Stimulated activated CD8-positive, alpha-beta memory T cell treated with anti-CD3 and anti-CD28 coated beads, Interleukin-7, amount 100 ng/mL, for 24 hours (primary cell): ENCODE data around the gene CEPT1.

ENCODE experiments used
- DNase-seq: peaks from one replicate; pipeline ENCODE4 v3.0.0-alpha.2; 2020; ENCODE audit warnings: low read depth

CEPT1 gene

GRCh38 chr1:111145963-111146768 is 6.1 kb downstream of the CEPT1 start:
- no peak for DNase-seq

DNA sequence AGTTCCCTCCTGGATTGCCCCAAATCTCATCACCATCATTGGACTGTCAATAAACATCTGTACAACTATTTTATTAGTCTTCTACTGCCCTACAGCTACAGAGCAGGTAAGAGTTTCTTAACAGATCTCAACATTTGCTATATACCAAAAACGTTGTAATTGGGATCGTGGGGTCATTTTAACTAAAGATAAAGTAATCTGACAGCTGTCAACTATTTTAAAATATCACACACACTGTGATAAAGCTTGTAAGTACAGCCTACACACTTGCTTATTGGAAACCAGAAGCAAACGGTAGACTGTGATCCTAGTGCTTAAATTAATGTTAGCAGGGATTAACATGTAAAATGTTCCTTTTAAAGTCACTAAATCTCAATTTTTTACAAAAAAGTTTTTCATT is 7.9 kb downstream of the CEPT1 start:
- no peak for DNase-seq

DNA sequence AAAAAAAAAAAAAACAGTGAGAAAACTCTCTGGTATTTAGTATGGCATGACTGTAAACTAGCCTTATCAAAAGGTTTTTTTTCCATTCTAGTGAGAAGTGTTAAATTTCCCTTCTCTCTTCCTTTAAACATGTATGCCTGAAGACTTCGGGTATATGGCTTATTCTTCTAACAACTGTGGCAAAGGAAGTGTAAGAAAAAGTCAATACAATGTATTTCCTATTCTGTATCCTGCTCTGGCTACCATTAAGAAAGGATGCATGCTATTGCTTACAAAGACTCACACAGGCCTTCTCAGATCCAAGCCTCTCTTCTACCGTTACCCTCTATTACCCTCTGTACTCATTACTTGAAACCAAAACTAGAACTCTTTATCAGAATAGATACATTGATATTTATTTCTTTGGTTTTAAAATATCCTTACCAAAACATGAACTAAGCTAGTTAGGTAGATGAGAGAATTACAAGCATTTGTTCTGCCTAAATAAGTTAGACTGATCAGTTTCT is 8.4 kb downstream of the CEPT1 start:
- no peak for DNase-seq

GRCh38 chr1:111151838-111152237 is 11.8 kb downstream of the CEPT1 start:
- no peak for DNase-seq

DNA sequence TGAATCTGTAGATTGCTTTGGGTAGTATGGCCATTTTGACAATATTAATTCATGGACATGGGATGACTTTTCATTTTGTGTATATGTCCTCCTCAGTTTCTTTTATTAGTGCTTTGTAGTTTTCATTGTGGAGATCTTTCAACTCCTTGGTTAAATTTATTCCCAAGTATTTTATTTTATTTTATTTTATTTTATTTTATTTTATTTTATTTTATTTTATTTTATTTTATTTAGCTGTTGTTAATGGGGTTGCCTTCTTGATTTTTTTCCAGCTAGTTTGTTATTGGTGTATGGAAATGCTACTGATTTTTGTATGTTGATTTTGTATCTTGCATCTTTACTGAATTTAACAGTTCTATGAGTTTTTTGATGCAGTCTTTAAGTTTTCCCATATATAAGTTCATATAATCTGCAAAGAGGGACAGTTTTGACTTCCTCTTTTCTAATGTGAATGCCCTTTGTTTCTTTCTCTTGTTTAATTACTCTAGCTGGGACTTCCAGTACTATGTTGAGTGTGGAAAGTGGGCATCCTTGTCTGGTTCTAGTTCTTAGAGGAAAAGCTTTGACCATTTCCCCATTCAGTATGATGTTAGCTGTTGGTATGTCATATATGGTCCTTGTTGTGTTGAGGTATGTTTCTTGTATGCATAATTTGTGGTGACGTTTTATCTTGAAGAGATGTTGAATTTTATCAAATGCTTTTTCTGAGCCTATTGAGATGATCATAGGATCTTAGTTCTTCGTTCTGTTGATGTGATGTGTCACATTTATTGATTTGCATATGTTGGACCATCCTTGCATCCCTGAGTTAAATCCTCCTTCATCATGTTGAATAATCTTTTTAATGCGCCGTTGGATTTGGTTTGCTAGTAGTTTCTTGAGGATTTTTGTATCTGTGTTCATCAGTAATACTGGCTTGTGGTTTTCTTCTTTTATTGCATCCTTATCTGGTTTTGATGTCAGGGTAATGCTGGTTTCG is 14.3 kb downstream of the CEPT1 start:
- DNase-seq = no peak

DNA sequence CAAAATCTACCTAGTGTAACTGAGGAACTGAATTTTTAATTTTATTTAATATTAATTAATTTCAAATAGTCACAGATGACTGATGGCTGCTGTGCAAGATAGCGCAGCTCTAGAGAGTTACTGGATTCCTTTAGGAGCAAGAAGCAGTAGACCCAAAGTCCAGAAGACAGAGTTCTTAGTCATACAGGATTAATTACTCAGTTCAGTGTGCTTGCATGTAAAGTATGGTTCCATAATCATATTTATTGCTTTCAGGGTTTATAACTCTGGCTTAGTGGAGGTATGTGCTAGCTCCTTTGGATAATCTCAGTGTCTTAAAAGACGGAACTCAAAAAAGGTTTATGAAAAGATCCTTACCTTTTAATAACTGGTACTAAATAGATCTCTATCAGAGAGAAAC is 17.4 kb downstream of the CEPT1 start:
- no peak for DNase-seq

DNA sequence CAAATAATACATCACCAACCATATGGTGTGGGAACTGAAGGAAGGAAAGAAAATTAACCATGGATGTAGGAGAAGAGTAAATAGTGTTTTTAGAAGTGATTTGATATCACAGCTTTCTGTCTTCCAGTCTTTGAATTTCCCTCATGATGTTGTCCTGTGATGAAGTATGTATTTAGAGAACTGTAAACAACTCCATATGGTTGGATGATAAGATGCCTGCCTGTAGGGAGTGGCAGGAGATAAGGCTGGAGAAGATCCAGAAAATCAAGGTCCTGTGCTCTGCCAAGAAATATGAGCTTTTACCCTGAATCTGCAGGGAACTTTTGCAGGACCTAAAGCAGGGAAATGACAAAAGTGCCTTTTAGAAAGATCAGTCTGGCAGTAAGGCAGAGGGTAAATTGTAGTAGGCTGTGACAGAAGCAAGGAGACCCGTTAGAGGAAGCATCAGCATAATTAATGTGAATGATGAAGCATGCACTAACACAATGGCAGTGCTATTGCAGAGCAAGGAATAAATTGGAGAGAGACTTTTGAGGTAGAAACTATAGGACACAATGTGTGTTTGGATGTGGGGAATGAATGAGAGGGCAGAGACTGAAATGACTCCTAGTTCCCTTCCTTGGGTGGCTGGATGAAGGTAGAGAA is 21.9 kb downstream of the CEPT1 start:
- DNase-seq = no peak

DNA sequence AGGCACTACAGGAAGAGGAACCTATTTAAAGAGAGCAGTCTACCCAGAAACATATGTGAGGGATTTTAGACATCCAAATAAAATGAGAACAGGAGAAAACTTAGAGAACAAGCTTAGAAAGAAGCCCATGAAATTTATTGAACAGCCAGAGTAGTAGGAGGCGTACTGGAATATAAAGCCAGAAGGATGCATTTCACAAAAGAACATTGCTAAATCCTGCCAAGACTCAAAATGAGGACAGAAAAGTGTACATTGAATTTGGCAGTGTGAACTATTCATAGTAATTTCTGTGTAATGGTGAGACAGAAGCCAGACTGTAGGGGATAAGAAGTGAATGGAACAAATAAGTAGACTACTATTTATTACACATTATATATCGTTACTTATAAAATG is 22.5 kb downstream of the CEPT1 start:
- DNase-seq = no peak

DNA sequence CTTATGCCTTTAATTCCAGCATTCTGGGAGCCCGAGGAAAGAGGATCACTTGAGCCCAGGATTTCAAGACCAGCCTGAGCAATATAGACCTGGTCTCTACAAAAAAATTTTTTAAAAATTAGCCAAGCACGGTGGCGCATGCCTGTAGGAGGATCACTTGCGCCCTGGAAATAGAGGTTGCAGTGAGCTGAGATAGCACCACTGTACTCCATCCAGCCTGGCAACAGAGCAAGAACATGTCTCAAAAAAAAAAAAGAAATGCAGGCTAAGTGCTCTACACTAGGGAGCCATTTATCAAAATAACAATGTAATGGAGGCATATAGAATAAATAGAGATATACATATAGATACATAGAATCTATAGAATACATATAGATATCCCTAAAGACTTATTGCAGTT is 23.3 kb downstream of the CEPT1 start:
- DNase-seq = no peak

DNA sequence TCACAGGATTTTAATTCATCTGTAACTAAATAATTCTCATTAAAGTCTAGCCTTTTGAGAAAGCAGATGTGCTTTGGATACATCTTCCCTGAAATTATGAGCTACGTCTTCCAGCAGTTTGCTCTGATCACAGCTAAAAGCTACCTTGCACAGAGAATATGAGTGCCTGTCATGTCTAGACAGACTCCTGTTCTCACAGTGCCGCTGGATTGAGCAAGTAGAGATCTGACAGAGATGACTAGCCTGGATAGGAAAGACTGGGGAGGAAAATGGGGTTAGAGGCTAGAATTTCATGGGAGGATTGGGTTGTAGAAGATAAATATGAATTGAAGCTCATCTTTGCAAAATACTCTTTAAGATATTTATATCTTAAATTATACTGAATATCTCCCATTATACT is 24.1 kb downstream of the CEPT1 start:
- DNase-seq = no peak

GRCh38 chr1:111172463-111172862 is 32.4 kb downstream of the CEPT1 start:
- no peak for DNase-seq

GRCh38 chr1:111174070-111174469 is 34.0 kb downstream of the CEPT1 start:
- DNase-seq = no peak

- DNase-seq = no peak
These were observed 35.3 kb downstream of the CEPT1 start for GRCh38 chr1:111175349-111175748.

GRCh38 chr1:111176678-111177077 is 36.7 kb downstream of the CEPT1 start:
- DNase-seq = no peak

DNA sequence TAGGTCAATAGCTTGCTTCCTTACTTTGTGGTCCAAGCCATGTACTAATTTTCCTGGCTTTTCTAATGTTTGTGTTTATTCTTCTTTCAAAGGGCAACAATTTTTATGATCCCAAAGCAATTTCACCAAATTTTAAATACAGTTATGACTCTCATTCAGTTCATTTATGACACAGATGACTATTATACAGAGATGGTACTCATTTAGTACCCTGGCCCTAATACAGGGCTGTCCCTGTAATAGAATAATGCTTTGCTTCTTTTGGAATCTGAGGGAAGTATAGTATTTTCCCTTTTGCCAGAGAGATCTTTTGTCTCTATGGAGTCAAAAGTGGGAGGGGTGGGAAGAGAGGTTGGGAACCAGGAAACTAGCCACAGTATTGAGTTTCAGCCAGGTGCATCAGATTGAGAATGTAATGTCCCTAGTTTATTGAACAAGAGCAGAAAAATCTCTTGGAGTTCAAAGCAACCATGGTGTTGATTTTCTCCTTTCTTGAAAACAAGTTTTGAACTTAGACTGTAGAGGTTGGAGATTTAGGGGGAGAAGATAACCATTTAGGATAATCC is 40.0 kb downstream of the CEPT1 start:
- no peak for DNase-seq

DNA sequence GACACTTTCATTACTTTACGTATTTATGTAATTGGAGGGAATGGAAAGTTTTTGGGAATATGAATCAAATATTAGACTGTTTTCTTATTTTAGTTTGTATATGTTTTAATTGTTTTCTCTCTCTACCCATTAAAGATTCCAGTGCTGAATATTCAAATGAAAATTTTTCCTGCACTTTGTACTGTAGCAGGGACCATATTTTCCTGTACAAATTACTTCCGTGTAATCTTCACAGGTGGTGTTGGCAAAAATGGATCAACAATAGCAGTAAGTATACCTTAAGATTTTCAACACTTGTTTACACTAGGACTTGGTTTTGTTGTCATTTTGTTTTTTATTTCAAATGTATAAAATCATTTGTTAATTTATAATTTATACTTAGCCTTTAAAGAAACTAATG is 42.0 kb downstream of the CEPT1 start:
- DNase-seq = no peak

DNA sequence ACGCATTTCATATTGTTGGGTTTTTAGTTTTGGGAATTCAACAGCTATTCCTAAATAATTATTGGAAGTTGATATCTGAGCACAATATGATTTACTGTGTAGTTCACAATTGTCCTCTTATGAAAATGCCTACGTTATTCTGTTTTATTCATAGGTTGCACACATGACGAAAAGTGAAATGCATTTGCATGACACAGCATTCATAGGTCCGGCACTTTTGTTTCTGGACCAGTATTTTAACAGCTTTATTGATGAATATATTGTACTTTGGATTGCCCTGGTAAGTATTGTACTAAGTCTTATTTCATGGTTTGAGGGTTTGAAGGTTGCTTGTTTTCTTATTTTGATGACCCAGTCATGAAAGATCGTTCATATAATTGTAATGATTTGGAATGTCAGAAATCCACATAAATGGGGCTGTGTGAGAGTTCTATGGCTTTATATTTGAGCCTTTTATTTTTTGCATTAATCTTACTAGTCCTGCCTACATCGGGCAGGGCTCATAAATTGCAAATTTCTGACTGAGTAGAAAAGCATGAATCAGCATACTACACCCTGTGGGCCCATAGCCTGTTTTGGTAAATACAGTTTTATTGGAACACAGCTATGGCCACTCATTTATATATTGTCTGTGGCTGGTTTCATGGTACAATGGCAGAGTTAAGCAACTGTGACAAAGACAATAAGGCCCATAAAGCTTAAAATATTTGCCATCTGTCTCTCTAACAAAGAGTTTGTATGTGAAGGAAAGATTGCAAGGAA is 43.5 kb downstream of the CEPT1 start:
- DNase-seq = no peak

- no peak for DNase-seq
These were observed 44.6 kb downstream of the CEPT1 start for GRCh38 chr1:111184663-111185062.

DNA sequence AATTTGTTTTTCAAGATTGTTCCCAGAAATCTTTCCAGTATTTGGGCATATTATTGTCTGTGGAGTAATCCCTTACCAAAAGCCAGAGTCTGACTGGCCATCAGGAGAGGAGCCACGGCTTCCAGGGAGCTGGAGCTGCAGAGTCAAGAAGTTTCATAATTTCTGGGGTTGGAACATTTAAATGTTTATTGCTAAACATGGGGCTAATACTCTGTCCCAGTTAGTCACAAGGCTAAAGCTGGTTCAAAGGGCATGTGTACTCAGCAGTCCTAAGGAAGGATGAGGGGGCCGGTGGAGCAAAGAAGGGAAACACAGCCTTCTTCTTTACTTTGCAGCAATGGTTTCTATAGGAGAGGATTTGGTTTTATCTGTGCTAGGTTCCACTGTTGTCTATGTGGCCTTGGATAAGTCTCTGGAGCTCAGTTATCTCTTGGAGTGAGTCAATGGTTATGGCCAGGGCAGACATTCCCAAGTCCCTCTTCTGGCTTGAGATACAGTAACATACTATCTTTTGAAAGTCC is 51.0 kb downstream of the CEPT1 start:
- DNase-seq = no peak

DNA sequence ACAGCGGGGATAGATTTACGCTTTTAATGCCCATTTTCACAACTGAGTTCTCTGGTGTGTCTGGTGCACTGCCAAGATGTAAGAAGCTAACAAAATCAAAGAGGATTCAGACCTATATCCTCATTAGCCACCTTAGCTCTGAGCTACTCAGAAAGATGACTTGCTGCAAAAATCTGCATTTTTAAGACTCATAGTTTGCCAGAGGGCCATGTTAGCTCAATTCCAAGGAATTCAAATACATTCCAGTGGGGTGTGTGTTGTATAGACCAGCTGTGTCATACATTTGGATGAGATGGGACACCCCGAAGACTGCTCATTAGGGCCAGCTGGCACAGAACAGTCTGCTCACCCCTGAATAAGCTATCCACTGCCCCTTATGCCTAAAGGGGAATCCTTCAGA is 51.5 kb downstream of the CEPT1 start:
- no peak for DNase-seq

- DNase-seq = no peak
These were observed 52.1 kb downstream of the CEPT1 start for GRCh38 chr1:111192074-111192473.
